ENCODE results near the gene SDK1.

The SDK1 gene

DNA sequence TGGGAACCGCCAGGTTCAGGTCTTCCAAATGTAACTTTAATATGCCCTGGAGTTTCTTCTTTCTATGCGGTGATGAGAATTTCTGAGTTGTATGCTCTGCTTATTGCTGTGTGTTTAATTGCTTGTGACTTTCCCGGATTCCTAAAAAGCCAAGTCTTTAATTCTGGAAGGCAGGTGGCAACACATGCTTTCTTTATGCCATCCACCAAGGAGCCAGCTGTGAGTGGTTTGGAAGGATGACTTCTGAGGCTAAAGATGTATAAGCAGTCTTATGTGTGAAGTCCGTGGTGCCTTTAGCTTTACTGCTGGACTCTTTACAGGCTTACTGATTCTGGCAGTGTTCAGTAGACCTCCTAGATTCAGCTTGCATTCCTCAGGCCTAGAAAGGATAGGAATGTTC, 3.1 kb downstream of the SDK1 start:
- Histone ChIP-seq H3K27ac (ENCODE audit: low read depth, low read length) (no peak overlapping the region), H3K9me3 (ENCODE audit: control insufficient read depth in 5 of 5, low read length in 5 of 5) (no peaks in the 10 kb centered on the region), H3K9ac (ENCODE audit: low read length in 5 of 5) (no peak overlapping the region), H3K4me3 (ENCODE audit: low read depth in 1 of 5, low read length in 5 of 5) (no peak overlapping the region), H3K27me3 (ENCODE audit: control insufficient read depth in 5 of 5, insufficient read depth in 4 of 5, low read length in 5 of 5) (peaks cover 0 to 5% (median 0%) of the 10 kb centered on the region in 5 donors), H3K36me3 (ENCODE audit: control insufficient read depth in 5 of 5, insufficient read depth in 5 of 5, low read length in 5 of 5) (no peaks in the 10 kb centered on the region), H3K4me1 (ENCODE audit: control insufficient read depth in 5 of 5, insufficient read depth in 5 of 5, low read length in 5 of 5) (peaks cover 0 to 51% (median 42%) of the 10 kb centered on the region in 5 donors)

DNA sequence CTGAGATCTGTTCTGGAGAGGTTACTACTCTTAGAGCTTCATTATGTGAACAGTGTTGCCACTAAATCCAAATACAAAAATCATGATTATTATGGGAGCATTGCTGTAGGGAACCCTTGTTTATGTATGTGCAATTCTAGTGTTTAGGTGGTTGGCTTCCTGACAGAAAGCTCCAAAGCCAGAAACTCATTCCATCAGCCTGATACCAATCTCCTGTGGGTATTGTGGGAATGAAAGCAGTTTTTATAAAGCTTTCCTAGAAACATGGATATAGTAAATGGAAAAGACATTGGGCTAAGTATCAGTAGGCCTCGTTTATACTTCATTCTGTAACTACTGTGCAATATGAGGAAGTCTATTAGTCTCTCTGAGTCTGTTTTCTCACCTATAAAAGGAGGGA, 6.4 kb downstream of the SDK1 start:
- no peak overlapping the region for H3K9ac ChIP-seq (ENCODE audit: low read length in 5 of 5)
- H3K36me3 ChIP-seq (ENCODE audit: control insufficient read depth in 5 of 5, insufficient read depth in 5 of 5, low read length in 5 of 5): no peaks in the 10 kb centered on the region
- peaks cover 0 to 40% (median 20%) of the 10 kb centered on the region in 5 donors for H3K4me1 ChIP-seq (ENCODE audit: control insufficient read depth in 5 of 5, insufficient read depth in 5 of 5, low read length in 5 of 5)
- H3K4me3 ChIP-seq (ENCODE audit: low read depth in 1 of 5, low read length in 5 of 5): no peak overlapping the region
- H3K27ac ChIP-seq (ENCODE audit: low read depth, low read length): no peak overlapping the region
- no peaks in the 10 kb centered on the region for H3K9me3 ChIP-seq (ENCODE audit: control insufficient read depth in 5 of 5, low read length in 5 of 5)
- H3K27me3 ChIP-seq (ENCODE audit: control insufficient read depth in 5 of 5, insufficient read depth in 4 of 5, low read length in 5 of 5): no peaks in the 10 kb centered on the region

GRCh38 chr7:3309140-3309539, 8.1 kb downstream of the SDK1 start:
- Histone ChIP-seq H3K27ac (ENCODE audit: low read depth, low read length) (no peak overlapping the region), H3K4me3 (ENCODE audit: low read depth in 1 of 5, low read length in 5 of 5) (no peak overlapping the region), H3K9ac (ENCODE audit: low read length in 5 of 5) (no peak overlapping the region), H3K9me3 (ENCODE audit: control insufficient read depth in 5 of 5, low read length in 5 of 5) (no peaks in the 10 kb centered on the region), H3K36me3 (ENCODE audit: control insufficient read depth in 5 of 5, insufficient read depth in 5 of 5, low read length in 5 of 5) (no peaks in the 10 kb centered on the region), H3K27me3 (ENCODE audit: control insufficient read depth in 5 of 5, insufficient read depth in 4 of 5, low read length in 5 of 5) (no peaks in the 10 kb centered on the region), H3K4me1 (ENCODE audit: control insufficient read depth in 5 of 5, insufficient read depth in 5 of 5, low read length in 5 of 5) (peaks cover 0 to 34% (median 16%) of the 10 kb centered on the region in 5 donors)

- Histone ChIP-seq H3K4me3 (ENCODE audit: low read depth in 1 of 5, low read length in 5 of 5) (no peak overlapping the region), H3K4me1 (ENCODE audit: control insufficient read depth in 5 of 5, insufficient read depth in 5 of 5, low read length in 5 of 5) (peaks cover 0 to 40% (median 16%) of the 10 kb centered on the region in 5 donors), H3K9ac (ENCODE audit: low read length in 5 of 5) (no peak overlapping the region), H3K36me3 (ENCODE audit: control insufficient read depth in 5 of 5, insufficient read depth in 5 of 5, low read length in 5 of 5) (no peaks in the 10 kb centered on the region), H3K9me3 (ENCODE audit: control insufficient read depth in 5 of 5, low read length in 5 of 5) (no peaks in the 10 kb centered on the region), H3K27me3 (ENCODE audit: control insufficient read depth in 5 of 5, insufficient read depth in 4 of 5, low read length in 5 of 5) (no peaks in the 10 kb centered on the region), H3K27ac (ENCODE audit: low read depth, low read length) (no peak overlapping the region)
Measured at GRCh38 chr7:3309956-3310355, 8.9 kb downstream of the SDK1 start.

GRCh38 chr7:3310884-3311283, 9.8 kb downstream of the SDK1 start:
- Histone ChIP-seq H3K9ac (ENCODE audit: low read length in 5 of 5) (no peak overlapping the region), H3K36me3 (ENCODE audit: control insufficient read depth in 5 of 5, insufficient read depth in 5 of 5, low read length in 5 of 5) (no peaks in the 10 kb centered on the region), H3K9me3 (ENCODE audit: control insufficient read depth in 5 of 5, low read length in 5 of 5) (no peaks in the 10 kb centered on the region), H3K27ac (ENCODE audit: low read depth, low read length) (no peak overlapping the region), H3K4me3 (ENCODE audit: low read depth in 1 of 5, low read length in 5 of 5) (no peak overlapping the region), H3K27me3 (ENCODE audit: control insufficient read depth in 5 of 5, insufficient read depth in 4 of 5, low read length in 5 of 5) (no peaks in the 10 kb centered on the region), H3K4me1 (ENCODE audit: control insufficient read depth in 5 of 5, insufficient read depth in 5 of 5, low read length in 5 of 5) (peaks cover 0 to 35% (median 10%) of the 10 kb centered on the region in 5 donors)

GRCh38 chr7:3312583-3312982, 11.5 kb downstream of the SDK1 start:
- Histone ChIP-seq H3K27me3 (ENCODE audit: control insufficient read depth in 5 of 5, insufficient read depth in 4 of 5, low read length in 5 of 5) (no peaks in the 10 kb centered on the region), H3K9ac (ENCODE audit: low read length in 5 of 5) (no peak overlapping the region), H3K27ac (ENCODE audit: low read depth, low read length) (no peak overlapping the region), H3K4me1 (ENCODE audit: control insufficient read depth in 5 of 5, insufficient read depth in 5 of 5, low read length in 5 of 5) (peaks cover 0 to 18% (median 0%) of the 10 kb centered on the region in 5 donors), H3K9me3 (ENCODE audit: control insufficient read depth in 5 of 5, low read length in 5 of 5) (no peaks in the 10 kb centered on the region), H3K4me3 (ENCODE audit: low read depth in 1 of 5, low read length in 5 of 5) (no peak overlapping the region), H3K36me3 (ENCODE audit: control insufficient read depth in 5 of 5, insufficient read depth in 5 of 5, low read length in 5 of 5) (no peaks in the 10 kb centered on the region)

DNA sequence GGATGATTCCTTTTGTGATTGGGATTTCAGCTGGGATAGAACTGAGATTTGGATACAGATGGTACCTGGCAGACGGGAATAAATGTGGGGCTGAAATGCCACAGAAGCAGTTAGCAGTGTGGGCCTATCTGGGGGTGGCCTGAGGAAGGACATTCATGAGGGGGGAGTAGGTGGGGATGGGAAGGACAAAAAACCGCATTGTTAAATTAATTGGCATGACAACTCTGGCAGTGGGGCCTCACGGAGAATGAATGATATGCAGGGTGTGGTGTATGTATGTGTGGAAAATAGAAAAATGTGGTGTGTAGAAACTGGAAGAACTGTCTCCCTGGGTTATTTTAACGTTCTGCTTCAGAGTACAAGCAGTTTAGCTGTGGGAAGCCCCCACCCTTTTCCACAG, 17.8 kb downstream of the SDK1 start:
- no peaks in the 10 kb centered on the region for H3K36me3 ChIP-seq (ENCODE audit: control insufficient read depth in 5 of 5, insufficient read depth in 5 of 5, low read length in 5 of 5)
- no peak overlapping the region for H3K4me3 ChIP-seq (ENCODE audit: low read depth in 1 of 5, low read length in 5 of 5)

DNA sequence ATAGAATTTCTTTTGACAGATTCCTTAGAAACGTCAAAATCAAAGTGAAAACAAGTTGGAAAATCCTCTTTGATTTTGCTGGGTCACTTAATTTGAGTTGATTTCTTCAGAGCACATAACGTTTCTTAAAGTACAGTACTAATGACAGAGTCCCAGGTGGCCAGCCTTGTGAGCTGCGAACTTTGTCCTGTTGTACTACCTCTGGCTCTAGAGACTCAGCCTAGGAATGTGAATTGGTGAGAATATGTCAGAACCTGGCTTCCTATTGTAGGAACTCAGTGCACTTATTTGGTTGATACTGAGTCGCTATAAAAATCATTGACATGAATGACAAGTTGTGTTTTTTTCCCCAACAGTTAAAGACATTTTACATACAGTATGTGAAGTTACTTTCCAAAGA, 20.2 kb downstream of the SDK1 start:
- Histone ChIP-seq H3K27ac (ENCODE audit: low read depth, low read length) (no peak overlapping the region), H3K27me3 (ENCODE audit: control insufficient read depth in 5 of 5, insufficient read depth in 4 of 5, low read length in 5 of 5) (no peaks in the 10 kb centered on the region), H3K36me3 (ENCODE audit: control insufficient read depth in 5 of 5, insufficient read depth in 5 of 5, low read length in 5 of 5) (no peaks in the 10 kb centered on the region), H3K9me3 (ENCODE audit: control insufficient read depth in 5 of 5, low read length in 5 of 5) (peaks cover 0 to 5% (median 3%) of the 10 kb centered on the region in 5 donors), H3K9ac (ENCODE audit: low read length in 5 of 5) (no peak overlapping the region), H3K4me1 (ENCODE audit: control insufficient read depth in 5 of 5, insufficient read depth in 5 of 5, low read length in 5 of 5) (peaks cover 0 to 8% (median 0%) of the 10 kb centered on the region in 5 donors), H3K4me3 (ENCODE audit: low read depth in 1 of 5, low read length in 5 of 5) (no peak overlapping the region)

More for the DNA sequence above, 17.8 kb downstream of the SDK1 start:
- Histone ChIP-seq H3K9ac (ENCODE audit: low read length in 5 of 5) (no peak overlapping the region), H3K27ac (ENCODE audit: low read depth, low read length) (no peak overlapping the region), H3K4me1 (ENCODE audit: control insufficient read depth in 5 of 5, insufficient read depth in 5 of 5, low read length in 5 of 5) (peaks cover 0 to 15% (median 0%) of the 10 kb centered on the region in 5 donors), H3K27me3 (ENCODE audit: control insufficient read depth in 5 of 5, insufficient read depth in 4 of 5, low read length in 5 of 5) (no peaks in the 10 kb centered on the region), H3K9me3 (ENCODE audit: control insufficient read depth in 5 of 5, low read length in 5 of 5) (peaks cover 0 to 5% (median 3%) of the 10 kb centered on the region in 5 donors)

DNA sequence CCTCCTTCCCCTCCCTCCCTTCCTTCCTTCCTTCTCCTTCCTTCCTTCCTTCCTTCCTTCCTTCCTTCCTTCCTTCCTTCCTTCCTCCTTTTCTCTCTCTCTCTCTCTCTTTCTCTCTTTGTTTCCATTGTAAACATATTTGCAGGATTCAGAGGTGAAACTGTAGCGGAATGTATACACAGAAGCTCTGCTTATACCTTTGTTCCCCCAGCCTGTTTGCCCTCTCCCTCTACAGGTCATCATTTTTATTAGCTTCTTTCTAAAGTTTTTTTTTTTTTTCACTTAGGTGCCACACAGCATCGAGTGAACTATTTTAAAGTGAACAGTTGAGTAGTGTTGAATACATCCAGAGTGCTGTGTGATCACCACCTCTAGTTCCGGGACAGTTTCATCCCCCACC, 20.7 kb downstream of the SDK1 start:
- H3K36me3 ChIP-seq (ENCODE audit: control insufficient read depth in 5 of 5, insufficient read depth in 5 of 5, low read length in 5 of 5): no peaks in the 10 kb centered on the region
- no peak overlapping the region for H3K27ac ChIP-seq (ENCODE audit: low read depth, low read length)
- peaks cover 0 to 5% (median 3%) of the 10 kb centered on the region in 5 donors for H3K9me3 ChIP-seq (ENCODE audit: control insufficient read depth in 5 of 5, low read length in 5 of 5)
- H3K27me3 ChIP-seq (ENCODE audit: control insufficient read depth in 5 of 5, insufficient read depth in 4 of 5, low read length in 5 of 5): no peaks in the 10 kb centered on the region
- H3K9ac ChIP-seq (ENCODE audit: low read length in 5 of 5): no peak overlapping the region
- H3K4me3 ChIP-seq (ENCODE audit: low read depth in 1 of 5, low read length in 5 of 5): no peak overlapping the region
- peaks cover 0 to 8% (median 0%) of the 10 kb centered on the region in 5 donors for H3K4me1 ChIP-seq (ENCODE audit: control insufficient read depth in 5 of 5, insufficient read depth in 5 of 5, low read length in 5 of 5)

DNA sequence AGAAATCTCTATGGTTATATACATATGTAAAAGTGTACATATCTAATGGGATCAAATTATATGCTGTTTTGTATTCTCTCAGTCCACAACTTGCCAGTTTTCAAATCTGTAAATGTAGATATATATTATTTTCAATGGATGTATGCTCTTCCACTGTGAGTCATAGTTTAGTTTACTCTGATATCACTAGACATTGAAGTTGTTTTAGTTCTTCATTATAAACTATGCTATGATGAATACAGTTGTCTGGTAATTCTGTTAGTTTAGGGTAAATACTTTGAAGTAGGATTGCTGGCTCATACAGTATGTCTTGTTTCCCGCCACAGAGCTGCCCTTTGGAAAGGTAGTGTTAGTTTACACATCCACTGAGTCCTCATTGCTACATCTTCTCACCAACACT, 25.2 kb downstream of the SDK1 start:
- H3K4me1 ChIP-seq (ENCODE audit: control insufficient read depth in 5 of 5, insufficient read depth in 5 of 5, low read length in 5 of 5): peaks cover 0 to 2% (median 0%) of the 10 kb centered on the region in 5 donors
- no peak overlapping the region for H3K27ac ChIP-seq (ENCODE audit: low read depth, low read length)
- peaks cover 0 to 5% (median 3%) of the 10 kb centered on the region in 5 donors for H3K9me3 ChIP-seq (ENCODE audit: control insufficient read depth in 5 of 5, low read length in 5 of 5)
- no peaks in the 10 kb centered on the region for H3K36me3 ChIP-seq (ENCODE audit: control insufficient read depth in 5 of 5, insufficient read depth in 5 of 5, low read length in 5 of 5)
- H3K27me3 ChIP-seq (ENCODE audit: control insufficient read depth in 5 of 5, insufficient read depth in 4 of 5, low read length in 5 of 5): no peaks in the 10 kb centered on the region
- H3K4me3 ChIP-seq (ENCODE audit: low read depth in 1 of 5, low read length in 5 of 5): no peak overlapping the region
- no peak overlapping the region for H3K9ac ChIP-seq (ENCODE audit: low read length in 5 of 5)

DNA sequence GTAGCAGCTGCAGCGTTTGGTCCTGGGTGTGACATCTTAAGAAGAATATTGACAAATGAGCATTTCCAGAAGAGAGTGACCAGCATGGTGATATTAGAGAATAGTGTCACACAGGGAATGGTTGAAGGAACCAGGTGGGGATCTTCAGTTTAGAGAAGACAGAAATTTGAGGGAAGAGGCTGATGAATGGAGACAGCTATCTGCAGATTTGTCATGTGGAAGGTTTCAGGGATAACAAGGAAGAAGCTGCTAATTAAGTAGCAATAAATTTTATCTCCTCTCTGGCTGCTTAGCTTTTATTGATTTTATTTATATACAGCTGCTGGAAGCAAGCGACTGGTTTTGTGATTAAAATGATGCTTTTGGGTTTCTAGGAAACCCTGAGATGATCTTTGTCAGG, 26.0 kb downstream of the SDK1 start:
- Histone ChIP-seq H3K9me3 (ENCODE audit: control insufficient read depth in 5 of 5, low read length in 5 of 5) (peaks cover 0 to 5% (median 3%) of the 10 kb centered on the region in 5 donors), H3K4me1 (ENCODE audit: control insufficient read depth in 5 of 5, insufficient read depth in 5 of 5, low read length in 5 of 5) (no peaks in the 10 kb centered on the region), H3K36me3 (ENCODE audit: control insufficient read depth in 5 of 5, insufficient read depth in 5 of 5, low read length in 5 of 5) (no peaks in the 10 kb centered on the region), H3K9ac (ENCODE audit: low read length in 5 of 5) (no peak overlapping the region), H3K4me3 (ENCODE audit: low read depth in 1 of 5, low read length in 5 of 5) (no peak overlapping the region), H3K27me3 (ENCODE audit: control insufficient read depth in 5 of 5, insufficient read depth in 4 of 5, low read length in 5 of 5) (no peaks in the 10 kb centered on the region), H3K27ac (ENCODE audit: low read depth, low read length) (no peak overlapping the region)

All from subcutaneous abdominal adipose tissue (tissue), 5 donors.